ENCODE results near the gene DYNC1I2.

Gene DYNC1I2

DNA sequence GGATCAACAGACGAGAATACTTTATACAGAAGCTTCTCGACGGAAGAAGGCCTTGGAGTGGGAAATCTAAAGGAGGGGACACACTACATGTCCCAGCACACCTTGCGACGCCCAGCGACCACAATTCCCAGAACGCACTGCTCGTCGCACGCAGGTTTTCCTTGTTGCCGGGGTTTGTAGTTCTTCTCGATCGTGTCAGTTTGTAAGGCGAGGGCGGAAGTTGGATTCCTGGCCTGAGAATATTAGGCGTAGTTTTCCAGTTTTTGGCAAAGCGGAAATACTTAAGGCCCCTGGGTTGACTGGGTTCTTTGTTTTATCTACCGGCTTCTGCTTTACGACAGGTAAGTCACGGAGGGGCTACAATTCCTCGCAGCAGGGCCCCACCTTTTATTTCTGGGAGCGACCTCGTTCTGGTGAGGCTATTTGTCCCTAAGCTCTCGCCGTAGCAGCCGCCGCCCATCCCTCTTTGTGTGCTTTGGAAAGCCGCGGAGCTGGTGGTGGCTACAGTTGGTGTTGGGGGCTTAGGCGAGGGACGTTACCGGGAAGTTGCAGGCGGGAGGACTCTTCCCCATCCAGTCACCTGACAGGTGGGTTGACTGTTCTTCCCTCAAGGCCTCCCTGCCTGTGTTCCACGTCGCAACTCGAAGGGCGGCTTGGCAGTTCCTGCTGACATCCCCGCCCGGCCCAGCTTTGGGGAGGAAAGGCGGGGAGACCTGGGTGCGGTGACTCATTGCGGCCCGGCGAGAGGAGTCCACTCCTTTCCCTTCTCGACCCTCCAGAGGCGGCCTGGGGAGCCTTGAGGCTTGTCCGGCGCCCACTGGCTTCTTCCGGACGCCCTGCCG, at the start of gene DYNC1I2:
Gene DYNC1I2, plus strand, starts transcription at position 183 of the 842 bp plus-strand sequence. CDS start 2,687 bp downstream, outside the sequence.
- TF ChIP-seq, protein P1, sequence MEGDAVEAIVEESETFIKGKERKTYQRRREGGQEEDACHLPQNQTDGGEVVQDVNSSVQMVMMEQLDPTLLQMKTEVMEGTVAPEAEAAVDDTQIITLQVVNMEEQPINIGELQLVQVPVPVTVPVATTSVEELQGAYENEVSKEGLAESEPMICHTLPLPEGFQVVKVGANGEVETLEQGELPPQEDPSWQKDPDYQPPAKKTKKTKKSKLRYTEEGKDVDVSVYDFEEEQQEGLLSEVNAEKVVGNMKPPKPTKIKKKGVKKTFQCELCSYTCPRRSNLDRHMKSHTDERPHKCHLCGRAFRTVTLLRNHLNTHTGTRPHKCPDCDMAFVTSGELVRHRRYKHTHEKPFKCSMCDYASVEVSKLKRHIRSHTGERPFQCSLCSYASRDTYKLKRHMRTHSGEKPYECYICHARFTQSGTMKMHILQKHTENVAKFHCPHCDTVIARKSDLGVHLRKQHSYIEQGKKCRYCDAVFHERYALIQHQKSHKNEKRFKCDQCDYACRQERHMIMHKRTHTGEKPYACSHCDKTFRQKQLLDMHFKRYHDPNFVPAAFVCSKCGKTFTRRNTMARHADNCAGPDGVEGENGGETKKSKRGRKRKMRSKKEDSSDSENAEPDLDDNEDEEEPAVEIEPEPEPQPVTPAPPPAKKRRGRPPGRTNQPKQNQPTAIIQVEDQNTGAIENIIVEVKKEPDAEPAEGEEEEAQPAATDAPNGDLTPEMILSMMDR (conservative IDR thresholded peaks at IDR 0.05; ENCODE audit: low read depth, low read length) = no peak
- peak within 1 kb of the TSS; percentile 94 for H3K4me3 ChIP-seq (ENCODE audit: low read length)
- DNase-seq (ENCODE audit: low read depth) = peak; percentile 83

DNA sequence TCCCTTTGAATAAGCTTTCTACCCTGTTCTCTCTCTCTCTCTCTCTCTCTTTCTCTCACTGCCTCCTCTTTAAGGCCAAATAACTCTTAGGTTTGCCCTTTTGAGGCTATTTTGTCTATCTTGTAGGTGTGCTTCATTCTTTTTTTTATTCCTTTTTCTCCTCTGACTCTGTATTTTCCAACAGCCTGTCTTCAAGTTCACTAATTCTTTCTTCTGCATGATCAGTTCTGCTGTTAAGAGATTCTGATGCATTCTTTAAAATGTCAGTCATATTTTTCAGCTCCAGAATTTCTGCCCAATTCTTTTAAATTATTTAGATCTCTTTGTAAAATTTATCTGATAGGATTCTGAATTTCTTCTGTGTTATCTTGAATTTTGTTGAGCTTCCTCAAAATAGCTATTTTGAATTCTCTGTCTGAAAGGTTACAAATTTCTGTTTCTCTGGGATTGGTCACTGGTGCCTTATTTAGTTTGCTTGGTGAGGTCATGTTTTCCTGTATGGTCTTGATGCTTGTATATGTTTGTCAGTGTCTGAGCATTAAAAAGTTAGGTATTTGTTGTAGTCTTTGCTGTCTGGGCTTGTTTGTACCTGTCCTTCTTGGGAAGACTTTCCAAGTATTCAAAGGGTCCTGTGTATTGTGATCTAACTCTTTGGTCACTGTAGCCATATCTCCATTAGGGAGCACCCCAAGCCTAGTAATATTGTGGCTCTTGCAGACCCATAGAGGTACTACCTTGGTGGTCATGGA, 35.4 kb upstream of the DYNC1I2 start:
- H3K4me3 ChIP-seq (ENCODE audit: low read length) = no peak overlapping the region
- DNase-seq (ENCODE audit: low read depth) = no peak
- TF ChIP-seq, protein P1 (conservative IDR thresholded peaks at IDR 0.05; ENCODE audit: low read depth, low read length) = no peak

DNA sequence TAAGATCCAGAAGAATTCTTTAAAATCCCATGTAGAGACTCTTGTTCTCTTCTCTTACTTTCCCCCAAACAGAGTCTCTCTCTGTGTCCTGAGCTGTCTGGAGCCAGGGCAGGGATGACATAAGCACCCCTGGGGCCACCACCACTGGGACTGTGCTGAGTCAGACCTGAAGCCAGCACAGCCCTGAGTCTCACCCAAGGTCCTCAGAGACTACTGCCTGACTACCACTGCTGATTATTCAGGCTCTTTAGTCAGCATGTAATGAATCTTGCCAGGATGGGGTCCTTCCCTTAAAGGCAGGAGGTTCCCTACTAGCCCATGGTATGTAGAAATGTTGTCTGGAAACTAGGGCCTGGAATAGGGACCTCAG, 34.9 kb upstream of the DYNC1I2 start:
- no peak for DNase-seq (ENCODE audit: low read depth)
- no peak overlapping the region for H3K4me3 ChIP-seq (ENCODE audit: low read length)
- TF ChIP-seq, protein P1 (conservative IDR thresholded peaks at IDR 0.05; ENCODE audit: low read depth, low read length) = no peak

DNA sequence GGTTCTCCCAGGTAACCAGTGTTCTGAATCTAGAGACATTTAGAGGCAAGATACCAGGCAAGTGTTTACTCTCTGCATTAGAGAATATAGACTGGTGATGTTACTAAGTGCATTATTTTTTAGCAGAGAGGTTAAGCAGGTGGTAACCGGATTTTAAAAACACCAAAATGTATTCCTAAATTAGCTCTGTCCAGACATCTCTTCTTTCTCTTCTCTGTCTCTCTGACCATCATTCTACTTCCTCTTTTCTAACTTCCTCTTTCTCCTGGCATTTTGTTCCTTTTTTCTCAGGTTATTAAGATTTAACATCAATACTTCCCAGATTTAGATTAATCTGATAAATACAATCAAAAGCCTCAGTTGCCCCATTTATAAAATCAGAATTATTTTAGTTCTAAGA, 31.7 kb upstream of the DYNC1I2 start:
- TF ChIP-seq, protein P1 (conservative IDR thresholded peaks at IDR 0.05; ENCODE audit: low read depth, low read length) = no peak
- no peak overlapping the region for H3K4me3 ChIP-seq (ENCODE audit: low read length)
- DNase-seq (ENCODE audit: low read depth) = no peak

DNA sequence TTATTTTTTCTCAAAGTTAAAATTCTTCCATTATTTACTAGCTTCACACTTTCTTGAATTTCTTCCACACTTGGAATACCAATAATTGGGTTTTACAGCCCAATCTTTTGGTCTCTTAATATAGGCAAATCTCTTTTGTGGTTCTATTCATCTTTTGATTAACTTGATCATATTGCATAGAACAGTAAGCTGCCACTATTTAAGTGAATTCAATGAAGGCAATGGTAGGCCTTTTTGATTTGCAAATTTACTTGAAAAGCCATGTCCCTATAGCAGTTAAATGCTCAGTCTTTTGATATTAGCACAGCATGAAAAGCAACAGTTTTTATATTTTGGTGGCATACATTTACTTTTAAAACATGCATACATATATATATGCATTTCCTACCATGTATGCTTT, 20.2 kb upstream of the DYNC1I2 start:
- H3K4me3 ChIP-seq (ENCODE audit: low read length) = no peak overlapping the region
- DNase-seq (ENCODE audit: low read depth) = no peak
- TF ChIP-seq, protein P1 (conservative IDR thresholded peaks at IDR 0.05; ENCODE audit: low read depth, low read length) = no peak

DNA sequence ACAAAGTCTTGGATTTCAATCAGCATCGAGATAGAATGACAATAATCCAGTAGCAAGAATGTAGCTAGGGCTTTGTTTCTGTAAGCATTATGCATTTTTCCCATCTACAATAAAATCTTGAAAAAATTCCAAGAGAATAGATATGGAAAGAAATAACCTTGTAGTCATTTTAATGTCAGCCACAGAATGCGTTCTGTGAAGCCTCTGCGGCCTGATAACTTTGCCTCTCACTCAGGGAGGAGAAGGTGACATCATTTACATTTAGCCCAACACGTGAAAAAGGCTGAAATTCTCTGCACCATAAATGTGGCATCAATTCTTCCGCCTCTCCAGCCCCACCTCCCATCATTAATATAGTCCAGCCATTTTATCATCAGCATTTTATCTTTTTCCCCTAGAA, 19.1 kb upstream of the DYNC1I2 start:
- TF ChIP-seq, protein P1 (conservative IDR thresholded peaks at IDR 0.05; ENCODE audit: low read depth, low read length) = no peak
- DNase-seq (ENCODE audit: low read depth) = no peak

More for the DNA sequence above, 19.1 kb upstream of the DYNC1I2 start:
- no peak overlapping the region for H3K4me3 ChIP-seq (ENCODE audit: low read length)

All from retinal pigment epithelial cell (primary cell).